CD4-positive, alpha-beta T cell treated with Interleukin-6 for 4 hours (primary cell): Measurements from ENCODE around the gene GIMAP8.
"Not testable (repeated sequence)": the region's sequence is repeated elsewhere in the genome, so short reads cannot be mapped to it uniquely, and the experiment has no call there.

ENCODE experiments used
- DNase-seq: peaks from one replicate; pipeline ENCODE4 v3.0.0-alpha.2; 2020; ENCODE audit warnings: mixed read lengths

Gene GIMAP8

DNA sequence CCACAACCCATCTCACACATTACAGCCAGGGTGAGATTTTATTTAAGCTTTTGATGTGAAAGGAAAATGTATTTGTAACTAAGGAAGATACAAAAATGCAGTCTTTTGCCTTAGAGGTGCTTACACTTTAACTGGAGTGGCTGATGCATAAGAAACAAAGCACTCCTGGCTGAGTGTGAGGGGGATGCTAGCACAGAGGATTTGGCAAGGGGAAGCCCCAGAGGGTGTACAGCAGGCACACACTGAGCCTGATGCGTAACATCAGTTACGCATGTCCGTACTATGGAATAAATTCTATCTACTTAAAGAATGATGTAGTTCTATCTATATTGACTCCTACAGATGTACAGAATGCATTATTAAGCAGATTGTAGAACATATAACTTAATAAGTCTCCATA lies 17.8 kb downstream of the GIMAP8 start:
- DNase-seq = no peak

DNA sequence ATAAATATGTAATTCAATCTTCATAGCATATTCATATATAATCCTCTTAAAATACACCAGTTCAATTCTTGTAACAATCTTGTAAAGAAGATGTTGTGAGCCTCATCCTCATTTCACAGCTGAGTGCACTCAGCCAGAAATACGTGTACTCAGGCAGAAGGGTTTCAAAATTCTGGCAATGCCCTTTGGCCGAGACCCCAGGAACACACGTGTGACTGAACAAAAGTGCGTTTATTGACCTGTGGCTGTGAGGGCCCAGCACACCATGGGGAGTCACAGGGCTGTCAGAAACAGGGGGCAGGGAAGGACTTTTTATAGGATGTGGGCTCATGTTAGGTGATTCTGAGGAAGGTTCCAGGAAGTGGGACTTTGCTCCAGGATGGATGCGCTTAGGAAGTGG lies 21.5 kb downstream of the GIMAP8 start:
- DNase-seq = no peak

DNA sequence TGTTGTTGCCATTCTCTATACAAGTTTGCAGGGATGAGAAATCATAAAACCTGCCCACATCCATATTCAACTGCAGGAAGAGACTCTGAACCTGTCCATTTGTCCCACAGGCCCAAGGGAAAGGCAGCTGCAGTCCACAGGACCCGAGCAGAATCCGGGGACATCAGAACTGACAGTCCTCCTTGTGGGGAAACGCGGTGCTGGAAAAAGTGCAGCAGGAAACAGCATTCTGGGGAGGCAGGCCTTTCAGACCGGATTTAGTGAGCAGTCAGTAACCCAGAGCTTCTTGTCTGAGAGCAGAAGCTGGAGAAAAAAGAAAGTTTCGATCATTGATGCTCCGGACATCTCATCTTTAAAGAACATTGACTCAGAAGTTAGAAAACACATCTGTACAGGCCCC lies 23.5 kb downstream of the GIMAP8 start:
- no peak for DNase-seq

DNA sequence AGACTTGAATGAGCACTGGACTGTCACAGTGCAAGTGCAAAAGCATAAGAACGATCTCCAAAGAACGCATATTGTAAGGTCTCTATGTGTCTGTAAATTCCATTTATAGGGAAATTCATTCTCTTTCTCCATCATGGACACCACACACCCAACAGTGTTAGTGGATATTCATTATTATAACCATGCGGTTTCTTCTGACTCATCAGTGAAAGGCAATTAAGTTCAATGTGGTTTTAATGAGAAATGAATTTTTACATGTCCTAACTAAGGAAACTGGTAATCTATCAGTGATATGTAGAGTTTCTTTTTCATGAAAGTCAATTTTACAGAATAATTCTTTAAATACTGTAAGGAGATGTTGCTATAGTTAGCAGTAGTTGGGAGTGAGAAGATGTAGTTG lies 25.9 kb downstream of the GIMAP8 start:
- DNase-seq = no peak

DNA sequence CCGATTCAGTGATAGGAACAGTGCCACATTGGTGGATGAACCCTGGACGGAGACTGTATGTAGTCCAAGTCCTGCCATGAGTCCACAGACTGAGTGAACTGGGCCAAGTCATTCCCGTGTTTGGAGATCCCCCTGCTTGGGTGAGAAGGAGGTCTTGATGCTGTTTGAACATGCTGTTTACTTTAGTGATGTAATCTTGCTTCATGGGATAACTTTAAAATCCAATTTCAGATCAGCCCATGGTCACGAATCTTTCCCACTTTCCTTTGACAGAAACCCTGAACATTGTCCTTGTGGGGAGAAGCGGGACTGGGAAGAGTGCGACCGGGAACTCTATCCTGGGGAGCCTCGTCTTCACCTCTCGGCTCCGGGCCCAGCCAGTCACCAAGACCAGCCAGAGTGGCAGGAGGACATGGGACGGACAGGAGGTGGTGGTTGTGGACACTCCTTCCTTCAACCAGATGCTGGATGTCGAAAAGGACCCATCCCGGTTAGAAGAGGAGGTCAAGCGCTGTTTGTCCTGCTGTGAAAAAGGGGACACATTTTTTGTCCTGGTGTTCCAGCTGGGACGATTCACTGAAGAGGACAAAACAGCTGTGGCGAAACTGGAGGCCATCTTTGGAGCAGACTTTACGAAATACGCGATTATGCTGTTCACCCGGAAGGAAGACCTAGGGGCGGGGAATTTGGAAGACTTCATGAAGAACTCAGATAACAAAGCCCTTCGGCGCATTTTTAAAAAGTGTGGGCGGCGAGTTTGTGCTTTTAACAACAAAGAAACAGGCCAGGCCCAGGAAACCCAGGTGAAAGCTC lies 26.6 kb downstream of the GIMAP8 start:
- DNase-seq = peak; percentile 35

DNA sequence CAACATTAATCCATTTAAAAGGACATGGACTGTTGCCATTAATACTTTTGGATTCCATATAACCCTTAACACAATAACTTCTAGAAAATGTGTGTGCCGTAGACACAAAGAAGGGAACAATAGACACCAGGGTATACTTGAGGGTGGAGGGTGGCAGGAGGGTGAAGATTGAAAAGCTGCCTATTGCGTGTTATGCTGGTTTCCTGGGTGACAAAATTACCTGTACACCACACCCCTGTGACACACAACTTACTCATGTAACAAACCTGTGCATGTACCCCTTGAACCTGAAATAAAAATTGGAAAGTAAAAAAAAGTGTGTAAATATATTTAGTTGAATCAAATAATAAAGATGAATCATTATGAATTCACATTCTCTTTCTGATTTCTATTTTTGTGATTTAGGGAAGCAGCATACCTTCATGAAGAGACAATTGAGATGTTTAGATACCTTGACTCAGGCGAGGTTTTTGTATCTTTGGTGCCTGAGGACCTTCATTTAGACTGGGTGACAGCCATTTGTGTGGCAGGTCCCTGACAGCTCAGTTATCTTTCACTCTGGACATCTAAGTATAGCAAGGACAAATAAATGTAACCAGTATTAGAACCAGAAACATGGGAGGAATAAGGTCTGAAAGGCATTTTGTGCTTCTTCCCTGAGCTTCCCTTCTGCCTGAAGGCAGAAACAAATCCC lies 28.7 kb downstream of the GIMAP8 start:
- DNase-seq = peak; percentile 75

DNA sequence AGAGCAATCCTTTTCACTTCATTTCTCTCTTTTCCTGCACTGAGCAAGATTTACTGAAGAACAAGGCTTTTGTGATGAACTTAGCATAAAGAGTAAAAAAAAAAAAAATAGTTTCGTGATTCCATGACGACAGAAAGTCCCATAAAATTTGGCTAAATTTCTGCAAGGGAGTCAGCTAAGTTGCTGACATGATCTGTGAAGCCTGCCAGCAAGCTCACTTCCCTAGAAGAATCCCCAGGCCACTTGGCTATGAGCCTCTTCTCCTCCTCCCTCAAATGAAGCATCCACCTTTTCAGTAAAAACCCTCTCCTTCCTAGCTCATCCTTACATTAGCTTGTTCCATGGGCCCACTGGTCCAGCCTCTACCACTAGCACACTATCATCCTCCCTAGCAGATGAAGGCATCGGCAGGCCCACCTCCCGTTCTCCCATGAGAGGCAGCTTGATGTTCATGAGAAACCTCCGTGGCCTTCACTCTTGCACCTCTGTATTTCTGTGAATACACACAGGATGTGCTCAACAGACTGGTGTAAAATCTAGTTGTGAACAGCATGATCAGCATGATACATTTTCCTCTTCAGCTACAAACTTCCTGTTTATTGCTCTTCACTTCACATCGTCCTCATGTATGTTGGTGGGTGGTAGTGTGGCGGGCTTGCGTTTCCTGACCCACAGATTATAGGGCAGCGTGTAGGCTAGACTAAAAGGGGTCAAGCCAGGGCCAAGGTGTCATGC lies 30.9 kb downstream of the GIMAP8 start:
- DNase-seq = peak; percentile 72

DNA sequence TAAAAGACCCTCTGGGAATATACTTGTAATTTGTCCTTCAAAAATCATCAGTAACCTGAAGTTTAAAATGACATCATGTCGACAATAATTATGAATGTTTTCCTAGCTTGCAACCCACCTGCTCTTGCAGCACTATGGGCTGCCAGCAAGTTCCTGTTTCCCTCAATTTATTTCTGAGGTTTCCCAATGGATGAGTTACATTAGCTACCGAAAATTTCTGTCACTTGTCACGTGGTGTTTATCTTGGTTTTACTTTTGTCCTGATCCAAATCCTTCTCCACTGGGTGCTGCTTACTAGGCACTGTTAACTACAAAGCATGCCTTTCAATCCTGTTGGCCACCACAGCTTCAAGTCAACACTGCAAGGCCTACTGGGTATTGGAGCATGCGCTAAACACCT lies 31.5 kb downstream of the GIMAP8 start:
- no peak for DNase-seq

DNA sequence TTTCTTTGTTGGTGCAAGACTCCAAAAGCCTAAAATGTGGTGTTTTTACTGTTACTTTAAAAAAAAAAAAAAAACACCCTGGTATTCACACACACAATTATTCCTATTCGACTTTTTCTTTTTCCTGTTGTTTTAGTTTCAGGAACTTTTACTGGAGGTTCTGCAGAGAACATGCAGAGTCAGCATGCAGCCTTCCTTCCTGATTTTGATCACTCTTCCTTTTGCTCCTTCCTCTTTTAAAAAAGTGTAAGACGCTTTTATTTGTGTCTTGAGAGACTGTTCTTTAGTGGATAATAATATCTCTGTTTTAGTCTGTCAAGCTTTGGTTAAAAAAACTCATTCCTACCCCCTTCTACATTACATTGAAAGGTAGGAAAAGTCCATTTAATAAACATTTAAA lies 33.1 kb downstream of the GIMAP8 start:
- peak; percentile 17 for DNase-seq

DNA sequence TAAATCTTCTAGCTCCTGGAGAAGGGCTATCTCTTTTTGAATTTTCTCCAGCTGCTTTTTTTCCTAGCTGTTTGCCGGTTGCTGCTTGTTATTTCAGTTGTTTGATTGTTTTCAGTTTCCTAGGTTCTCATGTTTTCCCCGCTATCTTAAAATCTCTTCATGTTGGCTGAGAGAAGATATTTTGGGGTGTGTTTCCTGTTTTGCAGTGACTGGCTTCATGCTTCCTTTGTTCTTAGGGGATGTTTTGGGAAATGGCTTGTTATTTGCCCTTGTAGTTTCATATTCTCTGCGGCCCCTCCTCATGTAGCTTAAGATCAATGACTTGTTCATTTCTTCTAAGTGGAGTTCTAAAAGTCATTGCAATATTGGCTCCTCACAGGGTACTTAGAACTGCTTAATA lies 33.6 kb downstream of the GIMAP8 start:
- DNase-seq = peak; percentile 36

DNA sequence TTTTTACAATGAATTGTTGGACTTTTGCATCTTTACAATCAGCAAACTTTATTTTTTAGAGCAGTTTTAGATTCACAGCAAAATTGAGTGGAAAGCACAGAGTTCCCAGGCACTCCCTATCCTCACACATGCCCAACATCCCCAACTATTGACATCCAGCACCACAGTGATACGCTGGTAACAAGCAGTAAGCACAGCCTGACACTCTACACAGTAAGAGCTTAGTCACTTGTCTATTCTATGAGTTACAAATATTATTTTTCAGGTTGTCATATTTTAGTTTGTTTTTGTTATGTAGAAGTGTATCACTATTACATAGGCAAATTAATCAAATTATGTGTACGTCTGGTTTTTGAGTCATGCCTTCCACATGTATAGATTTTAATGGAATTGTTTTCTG lies 37.2 kb downstream of the GIMAP8 start:
- no peak for DNase-seq

DNA sequence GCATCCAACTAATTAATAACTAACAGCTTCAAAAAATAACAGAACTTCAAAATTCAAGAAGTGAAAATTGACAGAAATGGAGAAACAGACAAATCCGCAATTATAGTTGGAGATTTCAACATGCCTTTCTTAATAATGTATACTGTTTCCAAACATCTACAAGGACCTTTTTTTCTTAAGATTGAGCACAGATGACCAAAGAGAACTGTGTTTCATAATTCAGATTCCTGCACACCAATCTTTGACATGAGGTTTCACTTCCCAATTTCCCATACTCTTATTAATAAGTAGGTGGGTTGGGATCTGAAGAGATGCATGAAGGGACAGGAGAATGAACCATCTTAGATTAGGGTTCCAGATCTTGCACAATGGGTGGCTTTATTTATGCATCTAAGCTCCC lies 39.4 kb downstream of the GIMAP8 start:
- no peak for DNase-seq

DNA sequence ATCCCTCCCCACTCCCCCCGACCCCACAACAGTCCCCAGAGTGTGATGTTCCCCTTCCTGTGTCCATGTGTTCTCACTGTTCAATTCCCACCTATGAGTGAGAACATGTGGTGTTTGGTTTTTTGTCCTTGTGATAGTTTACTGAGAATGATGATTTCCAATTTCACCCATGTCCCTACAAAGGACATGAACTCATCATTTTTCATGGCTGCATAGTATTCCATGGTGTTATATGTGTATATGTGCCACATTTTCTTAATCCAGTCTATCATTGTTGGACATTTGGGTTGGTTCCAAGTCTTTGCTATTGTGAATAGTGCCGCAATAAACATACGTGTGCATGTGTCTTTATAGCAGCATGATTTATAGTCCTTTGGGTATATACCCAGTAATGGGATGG lies 43.0 kb downstream of the GIMAP8 start:
- DNase-seq = not testable (repeated sequence)

DNA sequence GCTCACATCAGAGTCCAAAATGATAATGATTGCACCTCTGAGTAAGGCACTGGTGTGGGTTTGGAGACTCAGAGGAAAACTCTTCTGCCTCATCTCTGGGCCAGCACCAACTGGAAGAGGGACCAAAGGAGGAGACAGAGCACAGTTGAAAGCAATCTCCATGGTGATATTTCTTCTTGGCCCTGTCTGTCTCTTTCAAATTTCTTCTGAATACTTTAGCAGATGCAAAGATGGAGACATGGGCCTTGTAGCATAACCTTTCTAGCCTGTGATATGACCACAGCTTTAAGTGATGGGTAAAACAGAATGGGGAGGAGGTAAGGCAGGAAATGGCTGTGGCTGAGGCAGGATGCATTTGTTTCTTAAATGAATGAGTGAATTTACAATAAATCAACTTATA lies 52.1 kb downstream of the GIMAP8 start:
- DNase-seq = peak; percentile 64

DNA sequence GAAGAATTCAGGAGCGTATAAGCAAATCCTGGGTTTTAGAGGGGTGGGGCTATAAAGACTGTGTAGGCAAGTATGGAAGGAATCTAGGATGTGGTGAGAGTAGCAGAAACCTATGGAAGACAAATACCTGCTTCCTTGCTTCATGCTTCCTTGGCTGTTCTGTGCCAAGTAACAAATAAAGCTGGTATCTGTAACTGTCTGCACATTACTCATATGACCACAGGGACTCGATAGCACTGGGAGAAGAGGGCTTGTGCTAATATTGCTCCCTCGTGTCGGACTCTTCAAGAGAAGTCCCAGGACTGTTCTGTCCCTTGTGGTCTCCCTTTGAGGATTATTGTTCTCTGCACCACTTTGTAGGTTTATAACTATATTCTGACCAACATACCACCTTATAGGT lies 52.7 kb downstream of the GIMAP8 start:
- no peak for DNase-seq

DNA sequence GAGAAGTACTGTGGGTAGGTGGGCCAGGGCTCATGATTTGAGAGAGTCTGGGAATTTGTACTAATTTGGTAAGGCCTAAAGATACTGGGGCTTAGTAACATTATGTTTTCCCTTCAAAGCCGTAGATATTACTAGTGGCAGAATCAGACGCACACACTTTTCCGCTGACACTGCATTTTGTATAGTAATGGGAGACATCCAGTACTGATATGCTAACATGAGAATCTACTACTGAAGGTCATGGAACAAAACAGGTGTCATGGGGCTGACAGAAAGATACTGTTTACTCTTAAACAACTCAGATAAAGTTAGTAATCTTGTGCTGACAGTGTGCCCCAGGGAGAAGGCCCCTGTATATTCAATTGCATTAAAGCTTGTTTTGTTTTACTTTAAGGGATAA lies 53.2 kb downstream of the GIMAP8 start:
- no peak for DNase-seq

DNA sequence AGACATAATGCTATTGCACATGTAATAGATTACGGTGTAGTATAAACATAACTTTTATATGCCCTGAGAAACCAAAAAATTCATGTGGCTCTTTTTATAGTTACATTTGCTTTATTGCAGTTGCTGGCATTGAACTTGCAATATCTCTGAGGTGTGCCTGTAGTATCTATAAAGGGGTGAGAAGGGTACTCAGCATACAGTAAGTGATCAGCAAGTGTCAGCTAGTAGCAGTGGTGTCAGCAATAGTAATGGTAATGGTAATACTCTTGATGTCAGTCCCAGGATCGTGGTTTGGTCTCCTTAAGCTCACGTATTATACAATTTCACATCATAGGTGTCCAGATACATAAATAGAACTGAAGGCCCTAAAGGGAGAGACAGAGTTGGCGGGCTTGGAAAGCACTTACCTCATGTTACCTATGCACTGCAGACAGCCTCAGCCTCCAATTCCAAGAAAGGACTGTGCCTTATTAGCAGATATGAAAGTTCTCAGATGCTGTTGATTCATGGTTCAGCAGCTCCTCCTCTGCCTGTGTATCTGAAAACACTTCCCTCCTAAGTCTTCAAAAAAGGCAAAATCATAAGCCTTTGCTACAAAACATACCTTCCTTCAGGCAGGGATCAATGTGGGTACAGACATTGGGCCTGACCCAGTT lies 57.6 kb downstream of the GIMAP8 start:
- peak; percentile 55 for DNase-seq

DNA sequence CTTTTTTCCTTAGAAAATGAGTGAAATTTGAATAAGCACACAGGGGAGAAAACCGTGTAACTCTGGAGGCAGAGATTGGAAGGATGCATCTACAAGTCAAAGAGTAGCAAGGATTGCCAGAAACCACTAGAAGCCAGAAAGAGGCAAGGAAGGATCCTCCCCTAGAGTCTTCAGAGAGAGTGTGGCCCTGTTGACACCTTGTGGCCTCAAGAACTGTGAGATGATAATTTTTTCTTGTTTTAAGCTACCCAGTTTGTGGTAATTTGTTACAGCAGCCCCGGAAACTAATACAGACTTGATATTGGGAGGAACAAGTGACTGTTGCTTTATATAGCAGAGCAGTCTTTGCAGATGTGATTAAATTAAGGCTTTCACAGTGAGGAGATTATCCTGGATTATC lies 60.6 kb downstream of the GIMAP8 start:
- DNase-seq = peak; percentile 42

DNA sequence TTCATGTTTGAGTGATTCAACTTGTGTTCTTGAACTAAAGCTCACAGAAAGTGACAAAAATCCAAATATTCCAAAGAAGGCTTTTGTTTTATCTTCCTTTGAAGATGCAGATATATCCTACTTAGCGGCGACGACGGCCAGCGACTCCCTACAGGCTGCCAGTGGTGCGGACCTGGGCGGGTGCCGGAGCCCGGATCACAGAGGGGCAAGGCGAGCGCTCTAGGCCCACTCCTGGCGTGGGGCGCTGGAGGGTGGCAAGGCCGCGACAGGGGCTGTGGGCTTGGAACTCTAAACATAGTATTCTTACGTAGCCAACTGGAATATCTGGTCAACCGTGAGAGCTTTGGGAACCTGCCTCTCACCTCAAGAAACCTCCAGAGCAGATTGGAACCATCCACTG lies 63.3 kb downstream of the GIMAP8 start:
- no peak for DNase-seq

DNA sequence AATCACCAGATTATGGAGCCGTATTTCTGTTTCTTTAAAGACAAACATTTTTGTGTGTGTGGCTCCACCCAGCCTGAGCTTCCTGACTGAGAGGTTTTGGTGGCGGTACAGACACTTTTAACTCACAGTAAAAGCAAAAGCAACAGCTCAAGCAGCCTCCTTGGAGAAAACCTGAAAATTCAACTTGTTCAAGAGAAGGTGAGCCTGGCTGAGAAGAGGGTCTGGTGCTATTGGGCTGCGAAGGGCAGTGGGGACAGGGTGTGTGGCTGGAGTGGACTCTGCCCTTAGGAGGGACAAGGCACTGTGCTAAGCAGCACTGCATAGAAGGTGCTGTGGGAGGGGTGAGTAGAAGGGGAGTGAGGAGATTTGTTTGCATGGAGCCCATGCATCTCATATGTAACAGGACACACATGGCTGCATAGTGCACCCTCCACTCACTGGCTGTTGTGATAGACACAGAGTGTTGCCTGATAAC lies 64.4 kb downstream of the GIMAP8 start, which contains the start of gene GIMAP7:
Gene GIMAP7 (plus strand): TSS at position 125 of the 475 bp plus-strand sequence. CDS start 5,103 bp downstream, outside the sequence.
- peak; percentile 84 for DNase-seq

DNA sequence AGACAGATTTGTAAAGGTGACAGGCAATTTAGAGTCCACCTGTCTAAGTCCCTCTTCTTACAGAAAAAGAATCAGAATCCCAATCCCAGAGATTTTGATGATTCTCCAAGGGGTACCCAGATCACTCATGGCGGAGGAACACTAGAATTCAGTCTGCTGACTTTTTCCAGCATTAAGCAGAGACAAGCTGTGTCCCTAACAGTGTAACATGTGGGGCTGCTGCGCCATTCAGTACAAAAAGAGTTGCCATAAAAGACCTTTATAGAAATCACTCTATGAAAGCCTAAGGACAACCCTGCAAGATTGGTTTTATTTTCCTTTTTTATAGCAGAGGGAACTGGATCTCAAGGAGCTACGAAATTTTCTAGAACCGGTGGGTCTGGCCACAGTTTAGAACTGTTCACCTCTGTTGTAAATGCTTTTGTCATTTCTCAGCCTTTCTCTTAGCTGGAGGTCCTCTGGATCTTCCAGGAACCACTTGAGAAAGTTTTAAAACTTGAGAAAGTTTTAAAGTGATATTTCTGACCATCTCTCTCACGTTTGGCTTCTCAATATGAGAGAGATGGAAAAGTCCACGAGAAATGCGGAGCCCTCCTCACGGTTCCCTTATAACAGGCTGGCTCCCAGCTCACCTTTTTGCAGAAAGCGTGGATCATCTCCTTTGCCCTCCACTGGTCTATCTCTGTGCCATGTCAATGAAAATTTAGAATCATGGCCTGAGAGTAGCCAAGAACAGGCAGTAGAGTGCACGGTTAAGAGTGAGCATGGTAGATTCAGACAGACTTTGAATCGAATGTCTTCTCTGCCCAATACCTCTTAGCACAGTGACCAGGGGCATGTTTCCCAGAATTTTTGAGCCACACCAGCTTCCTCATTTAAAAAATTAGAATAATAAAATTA lies 65.1 kb downstream of the GIMAP8 start:
- DNase-seq = peak; percentile 51
